GM18526 (cell line): ENCODE data around the gene NDST1.

Experiments
- POLR2A ChIP-seq: IDR thresholded peaks from 3 replicates; pipeline ENCODE4 v1.6.1; 2011; ENCODE audit not compliant: insufficient read length; ENCODE audit errors: extremely low read depth

Gene NDST1

DNA sequence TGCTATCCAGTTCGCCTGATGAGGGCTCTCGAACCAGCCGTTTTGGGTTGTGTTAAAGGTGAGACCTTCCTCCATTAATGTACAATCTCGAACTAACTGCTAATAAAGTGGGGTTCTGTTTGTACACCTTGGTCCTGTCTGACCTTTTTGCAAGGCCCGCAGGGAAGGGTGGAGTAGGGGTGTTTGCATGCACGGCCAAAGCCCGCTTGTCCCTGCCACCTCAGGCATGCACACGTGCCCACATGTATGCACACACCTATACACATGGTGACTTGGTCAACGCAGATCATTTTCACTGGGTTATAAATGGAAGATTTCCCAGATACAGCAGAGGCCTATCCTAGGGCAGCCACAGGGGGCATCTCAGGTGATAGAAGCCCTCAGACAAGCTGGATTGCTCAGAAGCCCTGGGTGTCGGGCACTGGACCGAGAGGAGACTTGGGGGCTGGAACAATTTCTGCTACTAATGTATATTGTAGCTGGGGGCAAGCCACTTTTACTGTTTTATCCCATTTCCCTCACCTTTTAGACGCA, 50.2 kb downstream of the NDST1 start:
- no peak for TF ChIP-seq POLR2A

DNA sequence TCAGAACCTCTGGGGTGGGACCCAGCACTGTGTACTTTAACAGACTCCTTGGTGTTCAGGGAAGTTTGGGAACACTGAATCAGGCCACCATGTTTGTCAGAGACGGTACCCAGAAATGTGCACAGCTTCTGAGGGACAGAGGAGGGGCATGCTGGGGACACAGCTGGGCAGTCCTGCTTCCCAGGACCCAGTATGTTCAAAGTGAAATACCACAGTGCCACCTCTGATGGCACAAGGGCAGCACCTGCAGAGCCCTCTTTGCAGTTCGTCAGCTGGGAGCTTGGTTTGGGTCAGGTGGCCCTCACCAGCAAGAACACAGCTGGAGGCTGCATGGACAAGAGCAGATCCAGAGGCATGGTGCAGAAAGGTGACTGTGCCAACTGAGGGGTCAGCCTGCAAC, 51.2 kb downstream of the NDST1 start:
- no peak for TF ChIP-seq POLR2A

DNA sequence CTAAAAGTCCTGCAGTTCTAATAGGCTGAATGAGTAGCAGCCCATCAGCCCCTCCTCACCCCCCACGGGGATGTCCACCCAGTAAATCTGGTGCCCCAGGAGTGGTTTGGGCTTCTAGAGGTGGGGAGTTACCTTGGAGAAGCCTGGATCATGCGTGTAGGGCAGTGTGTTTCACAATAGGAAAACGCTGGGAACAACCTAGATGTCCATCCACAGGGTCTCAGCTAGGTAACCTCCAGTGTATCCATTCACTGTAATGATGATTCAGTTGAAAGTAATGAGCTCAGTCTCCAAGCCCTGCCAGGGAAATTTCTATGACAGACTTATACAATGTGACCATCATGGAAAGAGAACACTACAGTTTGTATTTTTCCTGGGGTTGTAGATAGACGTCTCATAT, 51.8 kb downstream of the NDST1 start:
- TF ChIP-seq POLR2A = no peak

DNA sequence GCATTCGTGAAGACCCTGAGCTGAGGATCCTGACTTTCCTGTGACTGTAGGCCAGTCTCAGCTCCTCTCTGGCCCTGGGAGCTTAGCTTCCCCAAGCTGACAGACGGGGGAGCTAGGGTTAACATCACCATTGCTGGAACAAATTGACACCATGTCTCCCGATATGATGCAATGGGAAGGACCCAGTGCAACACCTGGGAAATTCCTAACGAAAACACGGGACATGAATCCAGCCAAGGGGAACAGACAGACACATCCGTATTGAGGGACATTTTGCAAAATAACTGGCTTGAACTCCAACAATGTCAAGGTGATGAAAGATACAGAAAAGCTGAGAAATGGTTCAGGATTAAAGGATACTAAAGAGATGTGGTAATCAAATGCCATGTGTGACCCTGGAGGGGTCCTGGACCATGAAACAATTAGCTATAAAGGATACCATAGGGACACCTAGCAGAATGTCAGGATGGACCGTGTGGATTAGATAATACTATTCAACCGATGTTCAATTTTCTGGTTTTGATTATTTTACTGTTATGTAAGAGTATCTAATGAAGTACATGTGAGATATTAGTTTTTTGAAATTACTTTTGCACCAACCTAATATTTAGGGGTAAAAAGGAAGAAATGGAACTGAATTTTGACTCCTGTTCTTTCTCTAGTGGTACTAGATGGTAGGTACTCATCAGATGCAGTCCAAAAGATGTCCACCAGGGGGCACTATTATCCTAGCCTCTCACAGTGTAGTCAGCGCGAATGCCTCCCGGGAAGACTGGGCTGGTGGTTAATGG, 52.7 kb downstream of the NDST1 start:
- no peak for TF ChIP-seq POLR2A

DNA sequence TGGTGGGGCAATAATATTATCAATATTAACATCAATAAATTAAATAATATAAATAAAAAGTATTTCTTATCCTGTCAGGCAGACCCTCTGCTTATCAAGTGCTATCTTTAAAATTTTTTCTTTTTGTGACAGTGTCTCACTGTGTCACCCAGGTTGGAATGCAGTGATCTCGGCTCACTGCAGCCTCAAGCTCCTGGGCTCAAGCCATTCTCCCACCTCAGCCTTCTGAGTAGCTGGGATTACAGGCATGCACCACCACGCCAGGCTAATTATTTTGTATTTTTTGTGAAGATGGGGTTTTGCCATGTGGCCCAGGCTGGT, 53.2 kb downstream of the NDST1 start:
- no peak for TF ChIP-seq POLR2A

DNA sequence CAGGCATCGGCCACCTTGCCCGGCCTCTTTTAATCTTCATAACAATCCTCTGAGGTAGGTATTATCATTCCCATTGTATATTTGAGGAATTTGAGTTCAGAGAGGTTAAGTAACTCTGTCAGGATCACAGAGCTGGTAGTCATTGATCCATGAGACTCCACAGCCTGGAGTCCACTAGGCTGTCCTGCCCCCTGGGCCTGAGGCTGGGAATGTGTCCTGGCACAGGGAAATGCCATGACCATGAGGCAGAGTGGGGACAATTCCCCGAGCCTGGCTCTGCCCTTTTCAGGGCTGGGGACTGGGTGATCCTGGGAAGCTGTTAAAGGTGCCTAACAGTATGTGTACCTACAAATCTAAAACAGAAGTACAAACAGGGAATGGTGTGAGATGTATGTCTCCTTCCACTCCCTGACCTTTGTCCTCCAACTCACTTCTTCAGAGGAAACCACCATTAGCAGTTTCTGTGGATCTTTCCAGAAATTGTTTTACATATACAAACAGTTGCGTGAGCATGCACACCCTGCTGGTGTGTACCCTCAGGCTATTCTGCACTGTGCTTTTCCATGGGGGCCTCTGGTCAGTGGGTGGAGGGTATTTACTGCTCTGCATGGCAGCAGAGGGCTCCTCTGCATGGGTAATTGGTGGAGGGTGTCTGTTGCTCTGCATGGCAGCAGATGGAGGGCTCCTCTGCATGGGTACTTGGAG, 53.8 kb downstream of the NDST1 start:
- no peak for TF ChIP-seq POLR2A

DNA sequence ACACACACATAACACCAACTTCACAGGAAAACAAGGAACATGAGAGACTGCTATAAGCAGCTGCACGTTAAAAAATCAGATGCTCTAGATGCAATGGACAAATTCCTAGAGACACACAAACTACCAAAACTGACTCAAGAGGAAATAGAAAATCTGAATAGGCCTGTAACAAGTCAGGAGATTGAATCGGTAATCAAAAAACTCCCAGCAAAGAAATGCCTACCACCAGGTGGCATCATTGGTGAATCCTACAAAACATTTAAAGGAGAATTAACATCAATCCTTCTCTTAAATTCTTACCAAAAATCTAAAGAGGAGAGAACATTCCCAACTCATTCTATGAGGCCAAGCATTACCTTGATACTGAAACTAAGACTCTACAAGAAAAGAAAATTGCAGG, 54.9 kb downstream of the NDST1 start:
- TF ChIP-seq POLR2A = no peak

DNA sequence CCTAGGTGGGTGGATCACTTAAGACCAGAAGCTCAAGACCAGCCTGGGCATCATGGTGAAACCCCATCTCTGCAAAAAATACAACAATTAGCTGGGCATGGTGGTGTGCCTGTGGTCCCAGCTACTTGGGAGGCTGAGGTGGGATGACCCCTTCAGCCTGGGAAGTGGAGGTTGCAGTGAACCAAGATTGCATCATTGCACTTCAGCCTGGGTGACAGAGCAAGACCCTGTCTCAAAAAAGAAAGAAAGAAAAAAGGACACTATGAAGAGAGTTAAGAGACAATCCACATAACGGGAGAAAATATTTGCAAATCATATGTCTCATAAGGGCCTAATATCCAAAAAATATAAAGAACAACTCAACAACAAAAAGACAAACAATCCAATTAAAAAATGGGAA, 57.9 kb downstream of the NDST1 start:
- TF ChIP-seq POLR2A = no peak

DNA sequence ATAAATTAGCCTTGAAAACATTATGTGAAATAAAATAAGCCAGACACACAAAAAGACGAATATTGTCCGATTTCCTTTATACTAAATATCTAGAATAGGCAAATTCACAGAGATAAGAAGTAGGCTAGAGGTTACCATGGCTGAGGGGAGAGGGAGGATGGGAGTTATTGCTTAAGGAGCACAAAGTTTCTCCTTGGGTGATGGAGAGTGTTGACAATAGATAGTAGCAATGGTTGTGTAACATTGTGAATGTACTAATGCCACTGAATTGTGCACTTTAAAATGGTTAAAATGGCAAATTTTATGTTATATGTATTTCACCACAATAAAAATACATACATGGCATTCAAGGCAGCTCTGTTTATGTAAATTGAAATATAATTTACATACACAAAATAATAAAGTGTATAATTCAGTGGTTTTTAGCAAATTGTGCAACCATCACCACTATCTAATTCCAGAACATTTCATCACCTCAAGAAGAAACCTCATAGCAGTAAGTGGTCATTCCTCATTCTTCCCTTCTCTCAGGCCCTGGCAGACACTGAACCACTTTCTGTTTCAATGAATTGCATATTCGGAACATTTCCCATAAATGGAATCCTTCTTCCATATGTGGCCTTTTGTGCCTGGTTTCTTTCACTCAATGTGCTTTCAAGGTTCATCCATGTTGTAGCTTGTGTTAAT, 59.2 kb downstream of the NDST1 start:
- TF ChIP-seq POLR2A = no peak

DNA sequence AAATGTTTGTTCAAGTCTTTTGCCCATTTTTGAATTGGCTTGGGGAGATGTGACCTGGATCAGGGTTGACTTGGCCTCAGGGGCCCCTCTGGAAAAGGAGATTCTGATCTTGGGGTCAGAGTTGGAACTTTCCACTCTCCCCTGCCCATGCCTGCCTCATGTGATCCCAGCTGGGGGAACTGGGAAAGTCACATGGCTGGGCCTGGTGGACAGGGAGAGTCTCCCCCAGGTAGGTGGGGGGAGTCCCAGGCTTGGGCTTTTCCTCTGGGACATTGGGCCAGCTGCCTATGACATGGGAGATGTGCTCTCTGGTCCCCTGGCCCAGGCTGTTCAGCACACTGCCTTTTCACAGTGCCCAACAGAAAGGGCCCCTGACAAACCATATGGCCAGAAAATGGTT, 60.7 kb downstream of the NDST1 start:
- TF ChIP-seq POLR2A = no peak

DNA sequence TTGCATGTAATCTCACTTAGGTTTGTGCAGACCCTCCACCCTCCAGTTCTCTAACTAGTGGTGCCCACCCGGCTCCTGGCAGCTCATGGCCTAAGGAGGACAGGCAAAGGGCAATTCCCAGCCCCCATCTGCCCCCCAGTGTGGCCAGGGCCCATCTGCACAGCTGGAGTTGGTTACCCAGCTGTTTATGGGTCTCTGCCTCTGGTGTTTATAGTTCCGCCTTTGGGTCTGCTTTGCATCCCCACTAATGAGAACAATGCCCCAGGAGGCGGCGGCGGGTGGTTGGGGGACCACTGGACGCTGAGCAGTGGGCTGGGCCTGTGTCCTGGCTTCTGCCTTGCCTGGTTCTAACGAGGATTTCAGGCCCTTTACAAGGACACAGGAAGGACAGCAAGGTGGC, 62.4 kb downstream of the NDST1 start:
- TF ChIP-seq POLR2A = no peak

DNA sequence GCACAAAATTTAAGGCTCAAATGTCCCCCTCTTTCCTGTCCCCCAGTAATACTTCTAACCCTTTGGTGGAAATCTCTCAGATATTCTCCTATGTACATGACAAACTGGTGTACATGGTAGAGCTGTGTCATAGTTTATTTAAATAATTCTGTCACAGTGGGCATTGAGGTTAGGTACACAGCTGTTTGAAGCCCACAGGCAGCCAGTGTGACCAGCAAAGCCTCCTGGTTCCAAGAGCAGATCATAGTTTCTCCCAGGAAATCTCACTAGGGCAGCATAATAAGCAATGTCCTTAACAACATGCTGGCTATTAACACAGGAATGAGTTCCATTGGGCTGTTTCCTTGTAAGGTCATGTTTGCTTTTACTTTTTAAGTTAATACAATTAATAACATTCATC, 63.9 kb downstream of the NDST1 start:
- no peak for TF ChIP-seq POLR2A

DNA sequence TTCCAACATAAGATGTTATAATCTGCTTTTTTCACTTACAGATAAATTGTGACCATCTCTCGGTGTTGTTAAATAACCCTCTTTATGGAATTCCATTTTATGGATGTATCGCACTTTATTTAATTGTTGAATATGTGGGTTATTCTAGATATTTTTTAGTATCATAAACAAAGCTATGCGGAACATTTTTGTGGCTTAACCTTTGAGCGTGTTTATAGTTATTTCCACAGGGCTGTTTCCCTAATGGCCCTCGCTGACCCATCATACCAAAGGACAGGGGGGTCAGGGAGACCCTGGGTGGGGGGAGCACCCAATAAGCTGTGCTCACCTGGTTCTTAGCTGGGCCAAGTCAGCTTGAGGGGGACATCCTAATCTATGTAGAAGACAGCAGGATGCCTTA, 65.3 kb downstream of the NDST1 start:
- no peak for TF ChIP-seq POLR2A

DNA sequence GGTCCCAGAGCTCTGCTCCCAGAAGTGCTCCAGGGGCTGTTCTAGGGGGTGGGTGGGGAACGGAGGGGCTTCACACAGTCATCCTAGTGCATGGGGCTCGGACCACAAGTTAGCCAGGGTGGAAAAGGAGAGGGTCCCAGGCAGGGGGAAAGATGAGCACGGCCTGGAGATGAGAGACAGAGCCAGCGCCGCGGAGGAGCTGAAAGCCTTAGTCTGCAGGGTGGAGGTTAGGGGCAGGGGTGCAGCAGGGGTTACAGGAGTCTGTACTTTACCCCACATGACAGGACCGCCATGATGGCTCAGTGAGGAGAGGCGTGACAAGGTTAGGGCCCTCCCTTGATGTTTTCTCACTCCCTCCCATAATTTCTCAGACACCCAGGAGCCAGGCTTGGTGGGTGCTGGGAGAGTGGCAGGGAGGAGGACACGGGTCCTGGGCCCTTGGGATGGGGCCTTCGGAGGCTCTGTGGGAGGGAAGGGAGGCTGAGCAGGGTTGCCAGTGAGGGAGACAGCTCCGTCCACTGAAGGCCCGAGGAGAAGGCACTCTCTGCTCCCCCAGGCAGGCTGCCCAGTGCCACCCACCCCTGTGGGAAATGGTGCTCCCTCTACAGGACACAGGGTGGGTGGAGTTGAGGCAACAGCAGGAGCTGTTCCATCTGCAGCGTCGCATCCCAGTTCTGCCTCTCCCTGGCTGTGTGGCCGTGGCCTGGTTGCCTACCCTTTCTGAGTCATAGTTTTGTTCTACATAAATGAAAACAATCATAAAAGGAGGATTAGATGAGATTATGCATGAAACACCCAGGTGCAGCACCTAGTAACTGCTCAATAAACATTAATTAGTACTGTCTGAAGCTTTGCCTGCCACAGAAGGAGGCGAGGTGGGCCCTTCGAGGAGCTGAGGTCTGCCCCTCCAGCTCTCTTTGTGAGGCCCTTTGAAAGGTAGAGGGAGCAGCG, 66.2 kb downstream of the NDST1 start:
- no peak for TF ChIP-seq POLR2A
